Ramos (cell line): Measurements from ENCODE around the gene RAB40B.
"Not testable (repeated sequence)": the region's sequence is repeated elsewhere in the genome, so short reads cannot be mapped to it uniquely, and the experiment has no call there.

ENCODE experiments used
- in situ Hi-C: fragments of 300-500 bp; cut with MboI; formaldehyde crosslinking; loops from one replicate; pipeline ENCODE4 v1.14.3; 2022; ENCODE audit warnings: low sequenced_read_pairs; ENCODE audit not compliant: unreplicated experiment

The RAB40B gene

GRCh38 chr17:82698065-82698973 is at the start of gene RAB40B:
RAB40B (minus strand) TSS chr17:82698698; CDS start chr17:82698596, 102 bp downstream.
- in situ Hi-C loops, result no loop called here

- in situ Hi-C loops, result no loop called here
These were observed 47.0 kb upstream of the RAB40B start for GRCh38 chr17:82745524-82745923.

- in situ Hi-C loops, result not testable (repeated sequence)
These were observed 46.2 kb upstream of the RAB40B start for GRCh38 chr17:82744736-82745135.

DNA sequence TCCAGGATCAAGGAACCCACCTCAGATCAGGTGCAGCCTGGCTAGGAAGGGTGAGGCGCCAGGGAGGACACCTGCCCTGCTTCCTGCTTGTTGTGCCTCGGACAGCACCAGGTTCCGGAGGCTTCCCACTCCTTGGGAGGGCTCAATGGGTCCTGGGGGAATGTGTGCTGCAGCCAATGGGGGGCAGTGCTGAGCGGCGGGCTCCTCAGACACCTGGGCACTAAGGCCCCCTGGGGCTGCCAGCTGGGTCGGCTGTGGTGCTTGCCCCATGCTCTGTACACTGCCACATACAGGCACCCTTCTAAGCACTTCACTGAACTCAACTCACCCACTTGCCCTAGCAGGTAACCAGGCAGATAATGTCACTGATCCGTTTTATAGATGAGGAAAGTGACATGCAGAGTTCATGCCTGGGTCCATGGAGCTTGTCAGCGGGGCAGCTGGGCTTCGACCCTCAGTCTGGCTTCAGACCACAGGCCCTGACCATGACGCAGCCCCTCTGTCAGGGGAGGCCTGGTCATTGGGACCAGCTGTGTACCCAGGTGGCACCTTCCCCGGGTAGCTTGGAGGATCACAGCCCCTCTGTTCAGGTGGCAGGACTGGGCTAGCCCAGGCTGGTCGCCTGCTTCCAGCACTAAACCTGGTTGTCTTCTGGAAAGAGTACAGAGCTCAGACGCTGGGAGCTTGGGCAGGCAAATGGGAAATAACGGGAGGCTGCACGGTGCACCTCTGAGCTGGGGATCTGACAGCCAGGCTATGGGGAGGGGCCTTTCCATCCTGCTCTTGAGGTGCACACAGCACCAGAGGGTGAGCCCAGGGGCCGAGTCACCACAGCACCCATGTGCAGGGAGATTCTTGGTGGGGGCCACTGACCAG is 45.1 kb upstream of the RAB40B start:
- in situ Hi-C loops, result no loop called here

- in situ Hi-C loops, result no loop called here
These were observed 42.6 kb upstream of the RAB40B start for GRCh38 chr17:82740906-82741759.

DNA sequence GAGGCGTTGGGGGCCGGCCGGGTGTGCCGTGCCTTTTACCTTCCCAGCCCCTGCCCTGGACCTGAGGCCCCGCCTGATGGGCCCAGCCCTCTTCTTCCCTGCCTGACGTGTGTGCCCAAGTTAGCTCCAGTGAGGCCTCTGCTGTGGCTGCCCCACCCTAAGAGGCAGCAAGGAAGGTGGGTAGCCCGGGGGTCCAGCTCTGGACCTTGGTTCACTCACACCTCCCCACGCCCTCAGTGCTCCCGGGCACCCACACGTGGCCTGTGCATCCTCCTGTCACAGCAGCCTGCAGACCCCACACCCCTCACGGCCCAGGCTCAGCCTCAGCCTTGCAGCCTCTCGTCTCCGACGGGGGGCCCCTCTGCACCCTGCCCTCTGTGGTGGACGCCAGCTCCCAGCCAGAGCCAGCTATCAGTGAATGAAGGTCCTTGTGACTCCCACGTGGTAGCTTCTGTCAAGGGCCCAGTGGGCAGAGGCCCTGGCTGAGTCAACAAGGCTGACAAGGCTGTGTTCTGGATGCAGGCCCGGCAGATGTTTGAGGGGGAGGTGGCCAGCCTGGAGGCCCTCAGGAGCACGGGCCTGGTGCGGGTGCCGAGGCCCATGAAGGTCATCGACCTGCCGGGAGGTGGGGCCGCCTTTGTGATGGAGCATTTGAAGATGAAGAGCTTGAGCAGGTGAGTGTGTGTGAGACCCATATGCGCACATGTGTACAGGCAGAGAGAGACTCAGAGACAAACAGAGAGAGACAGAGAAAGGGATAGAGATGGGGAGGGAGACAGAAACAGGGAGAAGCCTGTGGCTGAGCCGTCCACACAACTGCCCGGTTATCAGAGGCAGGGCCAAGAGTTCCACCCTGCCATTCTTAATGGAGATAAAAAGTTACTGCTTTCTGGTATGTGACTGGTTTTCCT is 39.7 kb upstream of the RAB40B start:
- in situ Hi-C loops, result no loop called here

GRCh38 chr17:82736511-82737185 is 38.1 kb upstream of the RAB40B start:
- in situ Hi-C loops, result no loop called here

DNA sequence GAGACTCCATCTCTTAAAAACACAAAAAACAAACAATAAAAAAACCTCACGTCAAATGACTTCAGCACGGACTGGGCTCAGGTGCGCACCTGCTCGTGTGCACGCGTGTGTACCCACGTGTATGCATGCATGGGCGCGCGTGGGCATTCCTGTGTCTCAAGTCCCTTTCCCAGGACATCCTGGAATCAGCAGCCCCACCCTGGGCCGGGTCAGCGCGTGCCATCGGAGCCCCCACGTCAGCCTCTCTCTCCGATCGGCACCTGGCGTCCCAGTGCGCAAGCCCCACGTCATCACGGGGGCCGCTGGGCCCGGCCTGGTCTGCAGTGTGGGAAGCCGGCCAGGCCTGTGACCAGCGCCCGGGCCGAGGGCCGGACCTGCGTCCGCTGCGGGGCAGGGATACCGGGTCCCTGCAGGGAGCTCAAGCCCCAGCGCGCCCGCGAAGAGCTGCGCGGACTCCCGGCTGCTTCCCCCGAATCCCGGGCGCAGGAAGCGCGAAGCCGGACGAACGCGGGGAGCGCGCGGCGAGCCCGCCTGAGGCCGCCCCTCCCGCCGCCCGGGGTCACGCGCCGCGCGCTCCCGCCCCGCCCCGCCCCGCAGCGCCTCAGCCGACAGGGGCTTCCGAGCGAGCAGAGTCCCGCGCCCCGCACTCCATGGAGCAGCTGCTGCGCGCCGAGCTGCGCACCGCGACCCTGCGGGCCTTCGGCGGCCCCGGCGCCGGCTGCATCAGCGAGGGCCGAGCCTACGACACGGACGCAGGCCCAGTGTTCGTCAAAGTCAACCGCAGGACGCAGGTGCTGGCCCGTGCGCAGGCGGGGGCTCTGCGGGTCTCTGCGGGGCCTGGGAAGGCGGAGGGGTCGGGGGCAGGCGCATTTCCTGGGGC is 36.7 kb upstream of the RAB40B start, which contains the start of gene FN3K:
Gene FN3K, plus strand, starts transcription at position 629 of the 880 bp plus-strand sequence. Its CDS starts 22 bp downstream, at position 651.
- in situ Hi-C loops, result no loop called here

- in situ Hi-C loops, result no loop called here
These were observed 33.7 kb upstream of the RAB40B start for GRCh38 chr17:82732118-82732743.

DNA sequence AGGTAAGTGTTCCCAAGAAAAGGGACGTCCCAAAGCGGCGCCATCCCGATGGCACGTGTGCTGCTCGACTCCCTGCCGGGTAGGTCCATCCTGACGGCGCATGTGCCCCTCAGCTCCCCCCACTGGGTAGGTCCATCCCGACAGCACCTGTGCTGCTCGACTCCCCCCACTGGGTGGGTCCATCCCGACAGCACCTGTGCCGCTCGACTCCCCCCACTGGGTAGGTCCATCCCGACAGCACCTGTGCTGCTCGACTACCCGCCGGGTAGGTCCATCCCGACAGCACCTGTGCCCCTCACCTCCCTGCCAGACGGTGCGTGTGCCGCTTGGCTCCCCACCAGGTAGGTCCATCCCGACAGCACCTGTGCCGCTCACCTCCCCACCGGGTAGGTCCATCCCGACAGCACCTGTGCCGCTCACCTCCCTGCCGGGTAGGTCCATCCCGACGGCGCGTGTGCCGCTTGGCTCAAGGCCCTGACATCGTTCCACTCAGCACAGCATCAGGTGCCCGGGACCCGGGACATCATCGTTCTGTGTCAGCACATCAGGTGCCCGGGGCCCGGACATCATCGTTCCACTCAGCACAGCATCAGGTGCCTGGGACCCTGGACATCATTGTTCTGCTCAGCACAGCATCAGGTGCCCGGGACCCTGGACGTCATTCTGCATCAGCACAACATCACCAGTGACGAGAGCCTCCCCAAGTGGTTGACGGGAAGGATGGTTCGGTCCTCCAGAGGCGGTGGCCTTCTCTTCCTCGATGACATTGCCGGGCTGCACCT is 31.2 kb upstream of the RAB40B start:
- in situ Hi-C loops, result no loop called here

- in situ Hi-C loops, result no loop called here
These were observed 27.9 kb upstream of the RAB40B start for GRCh38 chr17:82726427-82726826.

- in situ Hi-C loops, result no loop called here
These were observed 24.8 kb upstream of the RAB40B start for GRCh38 chr17:82723169-82723807.

GRCh38 chr17:82722341-82723013 is 24.0 kb upstream of the RAB40B start:
- in situ Hi-C loops, result no loop called here

DNA sequence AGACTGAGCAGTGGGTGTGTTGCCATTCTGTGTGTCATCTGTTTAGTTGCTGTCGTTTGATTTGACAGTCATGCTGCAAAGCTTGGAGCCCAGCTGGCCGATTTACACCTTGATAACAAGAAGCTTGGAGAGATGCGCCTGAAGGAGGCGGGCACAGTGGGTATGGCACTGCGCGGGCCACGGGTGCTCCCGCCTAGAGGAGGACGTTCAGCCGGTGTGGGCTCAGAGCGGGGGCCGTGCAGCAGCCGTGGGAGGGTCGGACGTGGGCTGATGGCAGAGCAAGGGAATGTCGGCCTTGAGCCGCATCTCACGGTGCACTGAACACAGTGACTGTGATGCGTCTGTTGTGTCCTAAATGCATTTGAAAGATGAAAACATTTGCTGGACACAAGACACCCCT is 21.7 kb upstream of the RAB40B start:
- in situ Hi-C loops, result no loop called here

- in situ Hi-C loops, result no loop called here
These were observed 20.6 kb upstream of the RAB40B start for GRCh38 chr17:82718986-82719685.
